NB4 (cell line): ENCODE results near the gene FBXL12.
A peak's percentile ranks its signal among the peaks of the same experiment; 100 is the strongest.

Experiments
- DNase-seq: peaks from one replicate; pipeline ENCODE4 v3.0.0; 2010; ENCODE audit warnings: low read depth
- H3K4me3 ChIP-seq: one replicate; pipeline ENCODE4 v1.5.1; 2011; ENCODE audit warnings: mild to moderate bottlenecking, low read depth, low read length, moderate library complexity
- MAX ChIP-seq: IDR thresholded peaks from 2 replicates; pipeline ENCODE4 v1.6.1; 2011; ENCODE audit warnings: low read depth, low read length
- MYC ChIP-seq: IDR thresholded peaks from 2 replicates; pipeline ENCODE4 v1.6.1; 2011; ENCODE audit warnings: low read depth, low read length
- POLR2A ChIP-seq: IDR thresholded peaks from 2 replicates; pipeline ENCODE4 v1.6.1; 2011; ENCODE audit warnings: mild to moderate bottlenecking; ENCODE audit not compliant: insufficient read length; ENCODE audit errors: extremely low read depth
- TF ChIP-seq, protein P1 (sequence below): IDR thresholded peaks from one replicate; pipeline ENCODE4 v1.5.1; 2012; ENCODE audit warnings: low read depth, low read length

Gene FBXL12, protein sequence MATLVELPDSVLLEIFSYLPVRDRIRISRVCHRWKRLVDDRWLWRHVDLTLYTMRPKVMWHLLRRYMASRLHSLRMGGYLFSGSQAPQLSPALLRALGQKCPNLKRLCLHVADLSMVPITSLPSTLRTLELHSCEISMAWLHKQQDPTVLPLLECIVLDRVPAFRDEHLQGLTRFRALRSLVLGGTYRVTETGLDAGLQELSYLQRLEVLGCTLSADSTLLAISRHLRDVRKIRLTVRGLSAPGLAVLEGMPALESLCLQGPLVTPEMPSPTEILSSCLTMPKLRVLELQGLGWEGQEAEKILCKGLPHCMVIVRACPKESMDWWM

DNA sequence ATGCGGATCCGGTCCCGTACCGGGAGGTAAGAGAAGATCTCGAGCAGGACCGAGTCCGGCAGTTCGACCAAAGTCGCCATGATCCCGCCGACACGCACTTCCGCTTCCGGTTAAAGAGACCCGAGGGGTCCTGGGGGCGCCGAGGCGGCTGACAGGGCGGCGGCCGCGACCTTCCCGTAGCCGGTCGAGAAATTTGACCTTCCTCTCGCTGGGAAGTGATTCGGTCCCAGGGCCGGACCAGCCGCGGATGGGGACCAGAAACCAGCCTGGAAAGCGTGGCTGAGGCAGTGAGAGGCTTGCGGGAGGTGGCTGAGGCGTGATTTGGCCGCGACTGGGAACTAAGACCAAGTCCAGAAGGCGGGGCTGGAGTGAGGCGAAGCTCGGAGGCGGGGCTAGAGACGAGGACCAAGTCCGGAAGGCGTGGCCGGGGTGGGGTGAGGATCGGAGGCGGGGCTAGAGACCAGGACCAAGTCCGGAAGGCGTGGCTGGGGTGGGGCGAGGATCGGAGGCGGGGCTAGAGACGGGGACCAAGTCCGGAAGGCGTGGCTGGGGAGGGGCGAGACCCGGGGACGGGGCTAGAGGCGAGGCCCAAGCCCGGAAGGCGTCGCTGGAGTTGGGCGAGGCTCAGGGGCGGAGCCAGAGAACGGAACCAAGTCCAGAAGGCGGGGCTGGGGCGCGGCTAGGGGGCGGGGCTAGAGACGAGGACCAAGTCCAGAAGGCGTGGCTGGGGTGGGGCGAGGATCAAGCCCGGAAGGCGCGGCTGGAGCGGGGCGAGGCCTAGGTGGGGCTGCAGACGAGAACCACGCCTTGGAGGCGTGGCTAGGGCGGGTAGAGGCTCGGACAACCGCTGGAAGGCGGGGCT lies at the start of gene FBXL12:
Gene FBXL12 (minus strand): TSS at position 346 of the 862 bp plus-strand sequence. CDS start 266 bp downstream, at position 80.
- TF ChIP-seq, protein P1, sequence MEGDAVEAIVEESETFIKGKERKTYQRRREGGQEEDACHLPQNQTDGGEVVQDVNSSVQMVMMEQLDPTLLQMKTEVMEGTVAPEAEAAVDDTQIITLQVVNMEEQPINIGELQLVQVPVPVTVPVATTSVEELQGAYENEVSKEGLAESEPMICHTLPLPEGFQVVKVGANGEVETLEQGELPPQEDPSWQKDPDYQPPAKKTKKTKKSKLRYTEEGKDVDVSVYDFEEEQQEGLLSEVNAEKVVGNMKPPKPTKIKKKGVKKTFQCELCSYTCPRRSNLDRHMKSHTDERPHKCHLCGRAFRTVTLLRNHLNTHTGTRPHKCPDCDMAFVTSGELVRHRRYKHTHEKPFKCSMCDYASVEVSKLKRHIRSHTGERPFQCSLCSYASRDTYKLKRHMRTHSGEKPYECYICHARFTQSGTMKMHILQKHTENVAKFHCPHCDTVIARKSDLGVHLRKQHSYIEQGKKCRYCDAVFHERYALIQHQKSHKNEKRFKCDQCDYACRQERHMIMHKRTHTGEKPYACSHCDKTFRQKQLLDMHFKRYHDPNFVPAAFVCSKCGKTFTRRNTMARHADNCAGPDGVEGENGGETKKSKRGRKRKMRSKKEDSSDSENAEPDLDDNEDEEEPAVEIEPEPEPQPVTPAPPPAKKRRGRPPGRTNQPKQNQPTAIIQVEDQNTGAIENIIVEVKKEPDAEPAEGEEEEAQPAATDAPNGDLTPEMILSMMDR: no peak
- TF ChIP-seq MYC (peak; percentile 66), MAX (peak; percentile 61), POLR2A (peak; percentile 99)
- peak within 1 kb of the TSS; percentile 80 for H3K4me3 ChIP-seq
- DNase-seq: peak; percentile 100

- no peak overlapping the region for H3K4me3 ChIP-seq
- DNase-seq: no peak
- TF ChIP-seq, protein P1: no peak
- TF ChIP-seq MAX: no peak
- no peak for TF ChIP-seq POLR2A
- no peak for TF ChIP-seq MYC
These were observed 47.0 kb upstream of the FBXL12 start for GRCh38 chr19:9865732-9866501.

DNA sequence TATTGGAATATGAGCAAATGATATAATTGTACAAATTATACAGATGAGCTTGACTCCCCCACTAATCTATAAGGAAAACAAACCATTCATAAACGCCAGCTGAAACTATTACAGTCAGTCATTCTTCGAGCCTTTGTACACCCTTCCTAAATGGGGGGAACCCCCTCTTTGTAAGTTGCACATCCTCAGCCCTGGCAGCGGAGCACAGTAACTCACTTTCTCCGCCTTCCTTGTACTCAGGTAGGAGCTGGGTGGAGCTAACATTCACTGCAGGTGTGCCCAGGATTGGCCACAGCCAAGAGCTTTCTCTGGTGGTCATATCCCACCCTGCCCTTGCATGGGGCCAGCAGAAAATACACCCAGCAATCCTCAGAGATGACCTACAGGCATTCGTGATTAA lies 44.9 kb upstream of the FBXL12 start:
- DNase-seq: no peak
- H3K4me3 ChIP-seq: no peak overlapping the region
- no peak for TF ChIP-seq MYC
- no peak for TF ChIP-seq POLR2A
- TF ChIP-seq, protein P1: no peak
- no peak for TF ChIP-seq MAX

GRCh38 chr19:9862938-9863337 lies 44.1 kb upstream of the FBXL12 start:
- no peak for DNase-seq
- no peak overlapping the region for H3K4me3 ChIP-seq
- TF ChIP-seq, protein P1: no peak
- TF ChIP-seq MAX: no peak
- no peak for TF ChIP-seq MYC
- TF ChIP-seq POLR2A: no peak

DNA sequence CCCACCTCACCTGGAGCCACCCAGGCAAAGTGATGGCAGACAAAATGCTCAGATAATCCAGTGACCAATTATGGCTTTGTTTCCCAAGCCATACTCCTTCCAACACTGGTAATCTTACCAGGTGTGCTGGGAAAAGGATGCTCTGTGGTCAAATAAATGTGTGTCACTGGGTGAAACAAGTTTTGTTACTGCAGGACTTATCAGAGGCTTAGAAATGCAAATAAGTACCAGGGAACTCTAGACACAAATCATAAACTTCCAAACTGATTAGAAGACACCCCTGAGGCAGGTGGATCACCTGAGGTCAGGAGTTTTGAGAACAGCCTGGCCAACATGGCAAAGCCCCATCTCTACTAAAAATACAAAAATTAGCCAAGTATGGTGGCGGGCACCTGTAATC lies 42.6 kb upstream of the FBXL12 start:
- H3K4me3 ChIP-seq: no peak overlapping the region
- TF ChIP-seq, protein P1: no peak
- TF ChIP-seq MYC: no peak
- TF ChIP-seq MAX: no peak
- TF ChIP-seq POLR2A: no peak
- DNase-seq: no peak
